Activated naive CD4-positive, alpha-beta T cell treated with Interleukin-2 at 50 U/mL for 16 hours (primary cell): Measurements from ENCODE around the gene TBX2.

ENCODE experiments used
- DNase-seq: peaks from one replicate; pipeline ENCODE4 v3.0.0-alpha.2; 2020

Gene TBX2

GRCh38 chr17:61369751-61370150, 29.9 kb upstream of the TBX2 start:
- no peak for DNase-seq

- no peak for DNase-seq
Measured at GRCh38 chr17:61371179-61371578, 28.5 kb upstream of the TBX2 start.

DNA sequence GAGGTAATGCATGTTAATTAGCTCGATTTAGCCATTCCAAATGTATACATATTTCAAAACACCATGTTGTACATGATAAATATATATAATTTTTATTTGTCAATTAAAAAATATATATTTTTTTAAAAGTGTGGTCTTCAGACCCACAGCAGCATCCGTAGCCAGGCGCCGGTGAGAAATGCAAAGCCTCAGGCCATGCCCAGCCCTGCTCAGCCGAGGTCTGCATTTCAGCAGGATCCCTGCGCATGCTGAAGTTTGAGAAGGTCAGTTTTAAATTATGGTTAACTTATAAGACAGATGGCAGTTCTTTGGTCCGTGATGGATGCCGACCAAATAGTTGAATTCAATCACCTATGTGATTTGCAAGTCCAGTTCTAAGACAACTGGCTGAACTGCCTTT, 28.0 kb upstream of the TBX2 start:
- no peak for DNase-seq

DNA sequence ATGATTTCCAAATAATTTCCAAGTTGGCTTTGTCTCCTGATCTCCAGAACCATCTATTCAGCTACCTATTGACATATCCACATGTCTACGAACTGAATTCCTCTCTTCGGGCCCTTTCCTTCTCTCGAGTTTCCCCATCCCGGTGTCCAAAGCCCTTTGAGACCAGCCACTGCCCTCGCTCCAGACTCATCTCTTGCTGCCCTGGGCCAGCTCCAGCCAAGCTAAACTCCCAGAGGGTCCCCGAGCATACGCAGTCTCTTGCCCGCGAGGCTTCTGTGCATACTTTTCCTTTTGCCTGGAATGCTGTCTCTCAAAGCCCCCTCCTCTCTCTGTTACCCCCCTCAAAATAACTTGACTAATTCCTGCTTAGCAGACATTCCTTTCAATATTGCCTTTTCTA, 27.2 kb upstream of the TBX2 start:
- DNase-seq = no peak

GRCh38 chr17:61376931-61377838, 22.5 kb upstream of the TBX2 start:
- no peak for DNase-seq

- no peak for DNase-seq
Measured at GRCh38 chr17:61378658-61379456, 20.8 kb upstream of the TBX2 start.

GRCh38 chr17:61379457-61380216, 20.0 kb upstream of the TBX2 start:
- DNase-seq = no peak

DNA sequence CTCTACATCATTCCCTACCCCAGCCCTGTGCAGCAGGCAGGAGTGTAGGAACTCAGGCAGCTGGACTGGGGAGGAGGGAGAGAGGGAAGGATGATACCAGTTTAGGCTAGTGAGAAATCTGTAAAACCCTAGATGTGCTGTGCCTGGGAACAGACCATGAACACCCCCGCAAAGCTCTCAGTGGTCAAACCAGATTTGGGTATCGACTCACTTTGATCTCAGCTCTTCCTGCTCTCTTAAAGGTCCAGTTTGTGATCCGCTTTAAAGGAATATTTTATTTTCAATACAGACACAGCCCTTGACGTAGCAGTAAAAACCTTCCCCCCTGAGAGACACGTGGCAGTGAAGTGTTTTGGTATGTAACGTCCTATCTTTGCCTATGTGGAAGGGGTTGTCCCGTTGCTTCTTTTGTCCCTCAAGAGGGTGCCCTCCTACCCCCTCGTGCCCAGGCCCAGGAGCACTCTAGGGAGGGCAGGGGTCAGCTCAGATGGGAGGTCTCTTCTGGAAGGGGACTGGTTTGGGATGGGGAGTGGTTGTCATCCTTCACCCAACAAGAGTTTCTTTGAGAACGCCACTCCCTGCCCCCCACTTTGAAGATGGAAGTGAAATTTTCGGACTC, 19.3 kb upstream of the TBX2 start:
- DNase-seq = no peak

- DNase-seq = no peak
Measured at GRCh38 chr17:61380836-61381525, 18.7 kb upstream of the TBX2 start.

DNA sequence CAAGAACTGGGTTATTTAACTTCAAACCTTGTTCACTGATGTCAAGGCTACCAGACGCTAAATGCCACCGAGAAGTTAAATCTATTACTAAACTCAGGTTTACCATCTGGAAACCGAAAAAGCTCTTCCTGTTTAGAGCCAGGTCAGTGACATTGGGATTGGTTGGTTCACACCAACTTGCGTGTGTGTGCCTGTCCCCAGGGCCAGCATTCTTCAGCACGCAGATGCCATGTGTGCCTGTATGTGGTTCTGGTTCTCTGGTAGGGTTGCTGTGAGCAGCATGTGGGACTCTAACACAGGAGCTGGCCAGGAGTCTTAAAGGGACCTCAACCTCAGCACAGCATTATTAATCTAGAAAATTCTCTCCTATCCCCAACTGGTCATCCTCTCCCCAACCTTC, 18.1 kb upstream of the TBX2 start:
- DNase-seq = no peak

DNA sequence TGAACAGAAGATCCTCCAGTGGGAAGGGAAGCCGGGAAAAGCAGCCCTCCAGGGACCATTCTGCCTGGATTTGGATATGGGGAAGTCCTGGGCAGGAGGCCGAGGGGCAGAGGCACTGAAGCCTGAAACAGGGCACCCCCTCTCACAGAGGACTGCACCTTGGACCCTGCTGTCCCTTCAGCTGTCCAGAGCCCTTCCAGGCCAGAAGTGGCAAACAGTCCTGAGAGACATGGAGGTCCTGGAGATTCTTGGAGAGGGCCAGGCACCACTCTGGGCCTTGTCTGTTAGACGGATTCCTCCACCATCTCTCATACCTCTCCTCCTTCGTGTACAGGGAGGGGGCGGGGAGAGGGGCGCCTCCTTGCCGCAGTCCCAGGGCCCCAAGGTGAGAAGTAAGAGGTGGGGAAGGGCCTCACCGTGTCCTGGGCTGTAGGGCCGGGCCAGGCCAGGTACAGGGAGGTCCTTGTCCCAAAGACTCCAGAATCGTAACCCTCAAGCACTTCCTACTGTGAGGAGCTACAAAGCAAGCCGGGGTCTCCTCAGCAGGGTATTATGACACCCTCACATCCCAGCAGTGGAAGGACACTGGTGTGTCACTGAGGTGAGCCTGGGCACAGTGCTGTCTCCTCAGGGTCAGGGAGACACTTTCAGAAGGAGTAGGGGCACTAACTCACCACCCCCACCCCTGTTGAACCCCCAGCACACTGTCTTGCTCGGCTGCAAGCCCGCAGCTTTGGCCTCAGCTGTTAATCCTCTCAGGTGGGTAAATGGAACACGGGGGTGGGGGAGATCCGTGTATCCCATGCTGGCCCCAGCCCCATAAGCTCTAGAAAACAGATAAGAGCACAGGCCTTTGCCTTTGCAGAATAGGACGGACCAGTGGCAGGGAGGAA, 16.6 kb upstream of the TBX2 start:
- no peak for DNase-seq

DNA sequence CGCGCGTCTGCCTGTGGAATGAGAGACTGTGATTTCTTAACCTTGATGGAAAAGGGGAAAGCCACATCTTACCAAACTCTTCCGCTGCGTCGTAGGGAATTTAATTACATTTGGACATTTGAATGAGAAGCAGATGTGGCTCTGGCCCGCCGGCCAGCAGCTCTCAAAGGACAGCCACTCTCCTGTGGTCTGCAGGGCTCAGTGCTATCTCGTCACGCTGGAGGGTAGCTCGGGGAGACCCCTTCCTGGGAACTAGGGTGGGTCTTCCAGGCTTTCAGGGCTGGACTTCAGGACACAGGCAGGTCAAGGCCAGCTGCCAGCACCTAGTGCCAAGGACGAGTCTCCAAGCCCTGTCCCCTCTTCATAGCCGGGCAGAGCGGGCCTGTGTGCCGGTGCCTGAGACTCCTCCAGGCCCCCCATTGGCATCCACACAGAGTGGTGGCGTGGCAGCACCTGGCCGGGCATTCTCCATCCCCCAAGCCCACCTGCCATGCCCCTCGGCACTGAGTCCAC, 15.9 kb upstream of the TBX2 start:
- no peak for DNase-seq

- DNase-seq = no peak
Measured at GRCh38 chr17:61384354-61384691, 15.3 kb upstream of the TBX2 start.

GRCh38 chr17:61384692-61385576, 14.7 kb upstream of the TBX2 start:
- no peak for DNase-seq

DNA sequence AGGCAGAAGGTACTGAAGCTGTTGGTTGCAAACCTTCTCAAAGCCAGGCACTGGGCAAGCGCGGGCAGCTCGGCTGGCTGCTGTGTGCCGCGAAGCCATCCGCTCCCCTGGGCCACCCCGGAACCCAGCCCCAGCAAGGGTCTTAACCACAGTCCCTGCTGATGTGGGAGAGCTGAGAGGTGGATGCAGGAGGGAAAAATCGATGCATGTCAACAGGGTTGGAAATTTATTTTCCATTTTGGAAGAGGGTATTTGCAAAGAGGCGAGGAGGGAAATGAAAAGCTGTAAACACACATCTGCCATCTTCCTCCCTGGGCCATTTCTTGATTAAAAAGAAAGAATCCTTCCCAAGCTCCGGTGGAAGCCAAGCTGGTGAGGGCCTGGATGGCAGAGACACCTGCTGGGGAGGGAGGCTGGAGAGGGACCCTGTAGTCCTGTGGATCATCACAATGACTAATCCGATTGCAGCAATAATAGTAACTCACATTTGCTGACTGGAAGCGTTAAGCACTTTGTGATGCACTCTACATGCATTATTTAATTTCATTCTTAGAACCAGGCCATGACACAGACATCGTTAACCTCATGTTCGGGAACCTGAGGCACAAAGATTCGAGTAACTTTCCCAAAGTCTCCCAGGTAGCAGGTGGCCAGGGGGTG, 13.9 kb upstream of the TBX2 start:
- no peak for DNase-seq

DNA sequence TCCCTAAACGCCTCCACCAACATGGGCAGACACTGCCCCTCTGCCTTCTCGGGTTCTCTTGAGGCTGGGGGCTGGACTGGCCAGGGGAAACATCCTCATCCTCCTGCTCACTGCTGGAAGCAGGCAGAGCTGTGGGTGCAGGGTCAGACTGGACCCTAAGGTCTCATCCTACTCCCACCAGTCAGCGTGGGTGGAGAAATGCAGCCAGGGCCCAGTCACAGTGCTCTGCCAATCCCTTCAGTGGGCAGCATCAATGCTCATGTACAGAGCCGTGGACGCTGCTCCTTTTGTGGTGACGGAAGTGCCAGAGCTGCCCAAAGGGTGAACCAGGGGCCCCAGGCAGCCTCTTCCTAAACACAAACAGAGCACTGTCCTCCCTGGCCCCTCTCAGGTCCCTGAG, 13.4 kb upstream of the TBX2 start:
- DNase-seq = no peak

GRCh38 chr17:61387011-61387410, 12.6 kb upstream of the TBX2 start:
- DNase-seq = no peak

DNA sequence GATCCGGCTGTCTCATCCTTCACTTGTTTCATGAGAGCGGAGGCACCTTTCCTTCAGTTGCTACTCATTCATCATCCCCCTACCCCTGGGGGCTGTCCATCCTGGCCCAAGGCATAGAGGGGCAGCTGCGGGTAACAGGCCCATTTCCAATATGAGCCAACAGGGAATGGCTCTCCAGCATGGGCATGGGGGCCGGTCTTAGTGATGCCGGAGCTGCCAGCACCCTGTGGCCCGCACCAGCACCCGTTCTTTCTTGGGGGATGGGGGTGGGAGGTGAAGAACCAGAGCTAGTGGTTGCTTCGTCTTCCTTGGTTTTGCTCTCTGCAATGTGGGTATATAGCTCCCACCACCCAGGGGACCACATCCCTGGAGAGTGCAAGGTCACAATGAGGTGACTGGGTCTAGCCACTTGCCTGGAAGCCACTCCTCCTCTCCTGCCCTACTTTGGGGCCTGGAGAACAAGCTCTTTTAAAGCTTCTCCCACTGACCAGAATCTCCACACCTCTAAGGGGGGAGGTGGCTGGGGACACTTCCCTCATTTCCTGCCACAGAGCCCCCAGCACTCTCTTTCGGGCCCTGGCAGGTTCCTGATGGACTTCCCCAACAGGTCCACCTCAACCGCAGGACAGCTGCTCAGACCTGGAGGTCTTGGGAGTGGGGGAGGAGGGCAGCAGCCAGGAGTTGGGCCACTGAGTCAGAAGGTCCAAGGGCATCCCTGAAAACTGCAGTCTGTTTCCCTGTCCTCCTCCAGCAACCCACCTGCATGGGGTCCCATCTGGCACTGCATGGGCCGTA, 11.9 kb upstream of the TBX2 start:
- DNase-seq = no peak
